ENCODE measurements around the gene SUSD1. TPM values are rescaled to one million over a fixed set of nuclear protein-coding genes. Genes with fewer than 3 reads are reported as not detected.
"Not testable (repeated sequence)": the region's sequence is repeated elsewhere in the genome, so short reads cannot be mapped to it uniquely, and the experiment has no call there.

The SUSD1 gene
- total RNA-seq, 2 donors from 2014 or later = 7.8 to 7.9 TPM

GRCh38 chr9:112193572-112194288 is 18.6 kb upstream of the SUSD1 start:
- H3K27ac ChIP-seq = no peak overlapping the region
- no peaks in the 10 kb centered on the region for H3K27me3 ChIP-seq
- no peaks in the 10 kb centered on the region for H3K36me3 ChIP-seq (replicated peaks in 1 of 2; ENCODE audit: insufficient read depth in 1 of 2, low read depth in 2 of 2)
- no peak for ATAC-seq
- H3K9me3 ChIP-seq = no peaks in the 10 kb centered on the region
- intact Hi-C loops (cut with DNase I) = no loop called here
- TF ChIP-seq POLR2A (IDR thresholded peaks at IDR 0.05) = no peak
- TF ChIP-seq CTCF (IDR thresholded peaks at IDR 0.05) = no peak
- H3K4me1 ChIP-seq = no peaks in the 10 kb centered on the region
- no peak for DNase-seq
- no peak overlapping the region for H3K4me3 ChIP-seq
- 82 to 88% methylated on average over 6 of the region's 6 CpGs for WGBS, 2 donors

GRCh38 chr9:112190320-112190719 is 15.2 kb upstream of the SUSD1 start:
- 88 to 100% methylated on average over 1 of the region's 1 CpG for WGBS, 2 donors
- H3K27ac ChIP-seq; H3K4me1 ChIP-seq; DNase-seq; intact Hi-C loops (cut with DNase I); ATAC-seq; H3K27me3 ChIP-seq; H3K36me3 ChIP-seq (replicated peaks in 1 of 2; ENCODE audit: insufficient read depth in 1 of 2, low read depth in 2 of 2); H3K9me3 ChIP-seq; H3K4me3 ChIP-seq: not testable (repeated sequence)

- intact Hi-C loops (cut with DNase I) = no loop called here
These were observed 13.8 kb upstream of the SUSD1 start for GRCh38 chr9:112188884-112189283.

GRCh38 chr9:112187404-112187803 is 12.3 kb upstream of the SUSD1 start:
- no peak for TF ChIP-seq CTCF (IDR thresholded peaks at IDR 0.05)
- no peak for TF ChIP-seq POLR2A (IDR thresholded peaks at IDR 0.05)
- intact Hi-C loops (cut with DNase I) = no loop called here
- no peaks in the 10 kb centered on the region for H3K4me1 ChIP-seq
- H3K4me3 ChIP-seq = no peak overlapping the region
- DNase-seq = no peak
- ATAC-seq = no peak
- H3K36me3 ChIP-seq (replicated peaks in 1 of 2; ENCODE audit: insufficient read depth in 1 of 2, low read depth in 2 of 2) = no peaks in the 10 kb centered on the region
- no peak overlapping the region for H3K27ac ChIP-seq
- no peaks in the 10 kb centered on the region for H3K27me3 ChIP-seq
- H3K9me3 ChIP-seq = no peaks in the 10 kb centered on the region
- 71 to 78% methylated on average over 4 of the region's 4 CpGs for WGBS, 2 donors

More at GRCh38 chr9:112188884-112189283, 13.8 kb upstream of the SUSD1 start:
- Histone ChIP-seq H3K36me3 (replicated peaks in 1 of 2; ENCODE audit: insufficient read depth in 1 of 2, low read depth in 2 of 2) (no peaks in the 10 kb centered on the region), H3K4me1 (no peaks in the 10 kb centered on the region), H3K4me3 (no peak overlapping the region), H3K9me3 (no peaks in the 10 kb centered on the region), H3K27me3 (no peaks in the 10 kb centered on the region), H3K27ac (no peak overlapping the region)
- 100% methylated on average over 1 of the region's 1 CpG for WGBS, 2 donors
- DNase-seq (no peak), ATAC-seq (no peak)
- TF ChIP-seq POLR2A (IDR thresholded peaks at IDR 0.05) (no peak), CTCF (IDR thresholded peaks at IDR 0.05) (no peak)

GRCh38 chr9:112186695-112187094 is 11.6 kb upstream of the SUSD1 start:
- DNase-seq = no peak
- WGBS, 2 donors = 86 to 94% methylated on average over 4 of the region's 4 CpGs
- no peak for ATAC-seq
- H3K36me3 ChIP-seq (replicated peaks in 1 of 2; ENCODE audit: insufficient read depth in 1 of 2, low read depth in 2 of 2) = no peaks in the 10 kb centered on the region
- no peak for TF ChIP-seq POLR2A (IDR thresholded peaks at IDR 0.05)
- TF ChIP-seq CTCF (IDR thresholded peaks at IDR 0.05) = no peak
- H3K27me3 ChIP-seq = no peaks in the 10 kb centered on the region
- intact Hi-C loops (cut with DNase I) = no loop called here
- H3K27ac ChIP-seq = no peak overlapping the region
- H3K4me1 ChIP-seq = no peaks in the 10 kb centered on the region
- no peak overlapping the region for H3K4me3 ChIP-seq
- no peaks in the 10 kb centered on the region for H3K9me3 ChIP-seq

Data from body of pancreas (tissue), 4 donors.